ENCODE data around the gene LARGE1. TPM values are rescaled to one million over a fixed set of nuclear protein-coding genes. Genes with fewer than 3 reads are reported as not detected.
A peak's percentile ranks its signal among the peaks of the same experiment; 100 is the strongest.

The LARGE1 gene
- total RNA-seq, 2 donors from 2014 or later, result 80.5 to 101 TPM

GRCh38 chr22:33315117-33315516 lies 605.2 kb downstream of the LARGE1 start:
- Histone ChIP-seq H3K9me3 (no peaks in the 10 kb centered on the region), H3K27me3 (no peaks in the 10 kb centered on the region), H3K4me3 (no peak overlapping the region), H3K4me1 (no peaks in the 10 kb centered on the region), H3K36me3 (peaks cover 36% of the 10 kb centered on the region), H3K27ac (no peak overlapping the region)
- TF ChIP-seq CTCF (IDR thresholded peaks at IDR 0.05), result no peak
- DNase-seq (ENCODE audit: low spot score), result no peak

GRCh38 chr22:33314316-33314715 lies 606.0 kb downstream of the LARGE1 start:
- no peak for TF ChIP-seq CTCF (IDR thresholded peaks at IDR 0.05)
- no peaks in the 10 kb centered on the region for H3K27me3 ChIP-seq
- no peak overlapping the region for H3K4me3 ChIP-seq
- H3K9me3 ChIP-seq, result no peaks in the 10 kb centered on the region
- DNase-seq (ENCODE audit: low spot score), result no peak
- peaks cover 44% of the 10 kb centered on the region for H3K36me3 ChIP-seq
- no peak overlapping the region for H3K27ac ChIP-seq
- no peaks in the 10 kb centered on the region for H3K4me1 ChIP-seq

- peaks cover 0 to 7% of the 10 kb centered on the region in 2 donors for H3K4me1 ChIP-seq
- H3K9me3 ChIP-seq, result no peaks in the 10 kb centered on the region
- H3K27me3 ChIP-seq, result no peaks in the 10 kb centered on the region
- H3K4me3 ChIP-seq, result no peak overlapping the region
- no peak overlapping the region for H3K27ac ChIP-seq
- DNase-seq (ENCODE audit: low spot score), result no peak
- TF ChIP-seq CTCF (IDR thresholded peaks at IDR 0.05), result no peak
- H3K36me3 ChIP-seq, result peaks cover 10% of the 10 kb centered on the region
These were observed 617.2 kb downstream of the LARGE1 start for GRCh38 chr22:33303099-33303498.

GRCh38 chr22:33302549-33302948 lies 617.7 kb downstream of the LARGE1 start:
- H3K9me3 ChIP-seq, result no peaks in the 10 kb centered on the region
- H3K27ac ChIP-seq, result no peak overlapping the region
- DNase-seq (ENCODE audit: low spot score), result no peak
- TF ChIP-seq CTCF (IDR thresholded peaks at IDR 0.05), result no peak
- no peaks in the 10 kb centered on the region for H3K27me3 ChIP-seq
- peaks cover 10% of the 10 kb centered on the region for H3K36me3 ChIP-seq
- no peak overlapping the region for H3K4me3 ChIP-seq
- peaks cover 0 to 7% of the 10 kb centered on the region in 2 donors for H3K4me1 ChIP-seq

GRCh38 chr22:33302049-33302545 lies 618.2 kb downstream of the LARGE1 start:
- peaks cover 12% of the 10 kb centered on the region for H3K36me3 ChIP-seq
- no peaks in the 10 kb centered on the region for H3K9me3 ChIP-seq
- H3K4me1 ChIP-seq, result peaks cover 0 to 7% of the 10 kb centered on the region in 2 donors
- TF ChIP-seq CTCF (IDR thresholded peaks at IDR 0.05), result peak; percentile 79 to 97
- DNase-seq (ENCODE audit: low spot score), result peak; percentile 74
- no peak overlapping the region for H3K27ac ChIP-seq
- no peak overlapping the region for H3K4me3 ChIP-seq
- no peaks in the 10 kb centered on the region for H3K27me3 ChIP-seq

- no peak for TF ChIP-seq CTCF (IDR thresholded peaks at IDR 0.05)
- H3K4me1 ChIP-seq, result peaks cover 0 to 7% of the 10 kb centered on the region in 2 donors
- no peak overlapping the region for H3K27ac ChIP-seq
- no peak for DNase-seq (ENCODE audit: low spot score)
- no peak overlapping the region for H3K4me3 ChIP-seq
- no peaks in the 10 kb centered on the region for H3K9me3 ChIP-seq
- peaks cover 32% of the 10 kb centered on the region for H3K36me3 ChIP-seq
- H3K27me3 ChIP-seq, result no peaks in the 10 kb centered on the region
These were observed 620.1 kb downstream of the LARGE1 start for GRCh38 chr22:33300165-33300564.

Measured in right atrium auricular region (tissue), 2 donors.